HCT116 (cell line): ENCODE results near the gene HEATR5A. TPM values are rescaled to one million over a fixed set of nuclear protein-coding genes. Genes with fewer than 3 reads are reported as not detected.

Experiments
- ATAC-seq: fragments of 200-7000 bp; cut with Tn5 transposase; 2 replicates; pipeline ENCODE4 v1.9.1; 2020; ENCODE audit warnings: mild to moderate bottlenecking, moderate library complexity
- BruUV-seq: library from RNA; stranded (reverse); fragments of 400-500 nt; replicated peaks from 2 replicates; lab custom pipeline; 2021; lab: Mats Ljungman, UMichigan
- CTCF ChIA-PET: fragments of 300-600 bp; sonication (Branson Sonifier 250); formaldehyde crosslinking; loops from one replicate; lab custom pipeline; 2021; ENCODE audit warnings: antibody characterized with exemption; lab: Charles Lee
- POLR2A ChIA-PET: fragments of 300-600, 350-600 bp; sonication (Branson Sonifier 250); formaldehyde crosslinking; loops from one replicate; lab custom pipeline; 2021; ENCODE audit warnings: antibody characterized with exemption; lab: Charles Lee
- RAD21 ChIA-PET, 2 experiments: fragments of 300-600 bp; sonication (Branson Sonifier 250); formaldehyde crosslinking; loops; one replicate each; lab custom pipeline; 2023; ENCODE audit warnings: low total read pairs in 2 of 2; ENCODE audit not compliant: uncharacterized antibody in 2 of 2, unreplicated experiment in 2 of 2, low non-redundant PET in 1 of 2; lab: Charles Lee
- DNase-seq: peaks from one replicate; pipeline ENCODE4 v3.0.0-alpha.2; 2010; ENCODE audit warnings: low read depth, low spot score
- H2AFZ ChIP-seq: fragments of 200-600 bp; shearing (Covaris generic), sonication (generic); 2 replicates; pipeline ENCODE4 v1.6.1; 2017; ENCODE audit warnings: low read depth, mixed run types, mixed read lengths, antibody characterized with exemption, low read length; ENCODE audit not compliant: poor library complexity, severe bottlenecking
- H3K27ac ChIP-seq: 2 replicates; pipeline ENCODE4 v1.5.1; 2012; ENCODE audit warnings: low read depth, low read length
- H3K27me3 ChIP-seq: fragments of 200-600 bp; sonication (generic); 2 replicates; pipeline ENCODE4 v1.6.1; 2016; ENCODE audit warnings: mixed run types, low read length, mixed read lengths; ENCODE audit not compliant: insufficient read depth
- H3K36me3 ChIP-seq, 2 experiments: fragments of 200-500 bp in 1 of 2; fragments of 200-600 bp in 1 of 2; sonication (Bioruptor generic) in 1 of 2; sonication (generic) in 1 of 2; 2 replicates each; pipeline versions ENCODE4 v1.5.1 to v1.6.1; 2014 to 2016; ENCODE audit warnings: low read length in 2 of 2, inconsistent platforms in 1 of 2, mixed read lengths in 1 of 2, mixed run types in 1 of 2; ENCODE audit not compliant: insufficient read depth in 2 of 2, control insufficient read depth in 1 of 2
- H3K4me1 ChIP-seq, 2 experiments: fragments of 200-600 bp in 1 of 2; sonication (generic) in 1 of 2; 2 replicates each; pipeline versions ENCODE4 v1.5.1 to v1.6.1; 2012 to 2017; ENCODE audit warnings: low read length in 2 of 2, inconsistent platforms in 1 of 2, mild to moderate bottlenecking in 1 of 2, mixed read lengths in 1 of 2, mixed run types in 1 of 2, moderate library complexity in 1 of 2; ENCODE audit not compliant: insufficient read depth in 2 of 2, control insufficient read depth in 1 of 2
- H3K4me2 ChIP-seq: fragments of 200-600 bp; sonication (generic); 2 replicates; pipeline ENCODE4 v1.6.1; 2017; ENCODE audit warnings: mixed run types, low read length, mixed read lengths
- H3K4me3 ChIP-seq, 2 experiments: fragments of 200-600 bp in 1 of 2; sonication (generic) in 1 of 2; replicated peaks in 1 of 2; 2 replicates each; pipeline ENCODE4 v1.5.1; 2011 to 2016; ENCODE audit warnings: low read length in 2 of 2, control low read depth in 1 of 2, low read depth in 1 of 2, mild to moderate bottlenecking in 1 of 2, mixed read lengths in 1 of 2, mixed run types in 1 of 2
- H3K79me2 ChIP-seq: fragments of 200-600 bp; sonication (generic); 2 replicates; pipeline ENCODE4 v1.6.1; 2017; ENCODE audit warnings: mild to moderate bottlenecking, mixed run types, low read length, moderate library complexity, mixed read lengths; ENCODE audit not compliant: insufficient read depth
- H3K9ac ChIP-seq: fragments of 200-600 bp; sonication (generic); 2 replicates; pipeline ENCODE4 v1.6.1; 2016; ENCODE audit warnings: low read length, mixed read lengths
- H3K9me2 ChIP-seq: fragments of 200-600 bp; sonication (generic), shearing (Covaris generic); 2 replicates; pipeline ENCODE4 v1.6.1; 2017; ENCODE audit warnings: mixed run types, mild to moderate bottlenecking, moderate library complexity; ENCODE audit not compliant: insufficient read depth
- H3K9me3 ChIP-seq, 2 experiments: fragments of 200-500 bp in 1 of 2; fragments of 200-600 bp in 1 of 2; sonication (Bioruptor generic) in 1 of 2; sonication (generic) in 1 of 2; 2 replicates each; pipeline ENCODE4 v1.6.1; 2014 to 2017; ENCODE audit warnings: low read length in 2 of 2, mixed read lengths in 2 of 2, inconsistent platforms in 1 of 2, low read depth in 1 of 2, mild to moderate bottlenecking in 1 of 2, mixed run types in 1 of 2, moderate library complexity in 1 of 2; ENCODE audit not compliant: control insufficient read depth in 1 of 2, insufficient read depth in 1 of 2
- H4K20me1 ChIP-seq: fragments of 200-600 bp; sonication (generic), shearing (Covaris generic); 2 replicates; pipeline ENCODE4 v1.6.1; 2017; ENCODE audit warnings: mixed run types, mild to moderate bottlenecking, moderate library complexity; ENCODE audit not compliant: insufficient read depth
- EZH2phosphoT487 ChIP-seq: fragments of 200-600 bp; IDR thresholded peaks from 2 replicates; pipeline ENCODE4 v1.6.1; 2018; ENCODE audit warnings: antibody characterized with exemption, borderline replicate concordance
- POLR2A ChIP-seq: IDR thresholded peaks from 2 replicates; pipeline ENCODE4 v1.7.0; 2011; ENCODE audit warnings: borderline replicate concordance; ENCODE audit not compliant: insufficient read depth, insufficient read length; ENCODE audit errors: extremely low read depth
- POLR2AphosphoS5 ChIP-seq: IDR thresholded peaks from 2 replicates; pipeline ENCODE4 v1.6.1; 2011; ENCODE audit warnings: mild to moderate bottlenecking, low read depth, low read length, moderate library complexity
- RAD21 ChIP-seq: IDR thresholded peaks from 2 replicates; pipeline ENCODE4 v1.6.1; 2012; ENCODE audit warnings: low read depth, mild to moderate bottlenecking
- SP1 ChIP-seq: IDR thresholded peaks from 2 replicates; pipeline ENCODE4 v1.6.1; 2012; ENCODE audit warnings: low read depth
- TCF7L2 ChIP-seq: IDR thresholded peaks from 2 replicates; pipeline ENCODE4 v1.7.0; 2011; ENCODE audit warnings: borderline replicate concordance, inconsistent platforms; ENCODE audit not compliant: insufficient read depth, insufficient read length; ENCODE audit errors: extremely low read depth
- ZFX ChIP-seq: fragments of 450-650 bp; IDR thresholded peaks from 2 replicates; pipeline ENCODE4 v1.6.1; 2017
- intact Hi-C: fragments of 100-400 bp; cut with micrococcal nuclease; formaldehyde crosslinking; loops from 2 replicates; pipeline ENCODE4 v1.10.0; 2022
- total RNA-seq: library from RNA; stranded (reverse); gene quantifications from one replicate; pipeline ENCODE4 v1.2.1, GENCODE V29; 2021; ENCODE audit not compliant: unreplicated experiment
- TF ChIP-seq, protein P1 (sequence below): IDR thresholded peaks from 2 replicates; pipeline ENCODE4 v1.6.1; 2012; ENCODE audit warnings: low read depth
- TF ChIP-seq, protein P2 (sequence below): IDR thresholded peaks from 2 replicates; pipeline ENCODE4 v1.6.1; 2012

Gene HEATR5A
- total RNA-seq, 1 experiment from 2014 or later: 20.9 TPM

DNA sequence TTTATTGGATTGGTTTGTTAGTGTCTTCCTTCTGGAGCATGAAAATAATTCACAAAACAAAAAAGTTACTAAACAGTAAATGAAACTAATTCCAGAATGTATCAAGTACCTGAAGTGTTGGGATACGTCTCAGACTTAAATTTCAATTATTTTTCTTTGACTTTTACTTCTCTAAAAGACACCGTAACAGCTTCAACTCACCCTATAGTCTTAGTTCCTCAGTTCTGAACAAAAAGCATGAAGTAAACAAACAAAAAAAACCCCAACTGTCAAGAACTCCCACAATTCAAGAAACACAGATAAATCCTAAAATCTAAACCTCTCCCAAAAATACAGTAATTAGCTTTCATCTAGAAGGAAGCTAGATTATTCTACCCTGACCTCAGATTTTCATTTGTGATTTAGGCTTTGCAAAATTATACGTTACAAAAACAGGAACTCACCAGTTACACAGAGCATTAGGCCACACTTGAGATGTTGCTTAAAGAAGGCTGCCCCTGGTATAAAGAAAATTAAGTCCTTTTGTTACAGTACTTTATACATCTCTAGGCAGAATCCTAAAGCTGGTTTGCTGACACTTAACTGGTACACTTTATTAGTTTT lies 10.2 kb downstream of the HEATR5A start:
- ChIA-PET RAD21 (no interaction called here), POLR2A (interaction anchor here (1.7 kb wide), 1 partner anchor 10 kb away, joined by 8 read pairs; the partner anchor contains the start of gene HEATR5A)
- no peaks in the 10 kb centered on the region for H4K20me1 ChIP-seq
- no peak overlapping the region for H3K4me2 ChIP-seq
- ATAC-seq: no peak
- no peaks in the 10 kb centered on the region for H3K9me2 ChIP-seq
- no peaks in the 10 kb centered on the region for H3K27me3 ChIP-seq
- H3K4me1 ChIP-seq: peaks cover 8 to 15% of the 10 kb centered on the region in 2 experiments; a peak in 3 of 4 replicates
- DNase-seq: no peak
- TF ChIP-seq EZH2phosphoT487 (no peak), ZFX (no peak), TCF7L2 (no peak), SP1 (no peak), POLR2AphosphoS5 (no peak), POLR2A (no peak), RAD21 (no peak)
- TF ChIP-seq, protein P1, sequence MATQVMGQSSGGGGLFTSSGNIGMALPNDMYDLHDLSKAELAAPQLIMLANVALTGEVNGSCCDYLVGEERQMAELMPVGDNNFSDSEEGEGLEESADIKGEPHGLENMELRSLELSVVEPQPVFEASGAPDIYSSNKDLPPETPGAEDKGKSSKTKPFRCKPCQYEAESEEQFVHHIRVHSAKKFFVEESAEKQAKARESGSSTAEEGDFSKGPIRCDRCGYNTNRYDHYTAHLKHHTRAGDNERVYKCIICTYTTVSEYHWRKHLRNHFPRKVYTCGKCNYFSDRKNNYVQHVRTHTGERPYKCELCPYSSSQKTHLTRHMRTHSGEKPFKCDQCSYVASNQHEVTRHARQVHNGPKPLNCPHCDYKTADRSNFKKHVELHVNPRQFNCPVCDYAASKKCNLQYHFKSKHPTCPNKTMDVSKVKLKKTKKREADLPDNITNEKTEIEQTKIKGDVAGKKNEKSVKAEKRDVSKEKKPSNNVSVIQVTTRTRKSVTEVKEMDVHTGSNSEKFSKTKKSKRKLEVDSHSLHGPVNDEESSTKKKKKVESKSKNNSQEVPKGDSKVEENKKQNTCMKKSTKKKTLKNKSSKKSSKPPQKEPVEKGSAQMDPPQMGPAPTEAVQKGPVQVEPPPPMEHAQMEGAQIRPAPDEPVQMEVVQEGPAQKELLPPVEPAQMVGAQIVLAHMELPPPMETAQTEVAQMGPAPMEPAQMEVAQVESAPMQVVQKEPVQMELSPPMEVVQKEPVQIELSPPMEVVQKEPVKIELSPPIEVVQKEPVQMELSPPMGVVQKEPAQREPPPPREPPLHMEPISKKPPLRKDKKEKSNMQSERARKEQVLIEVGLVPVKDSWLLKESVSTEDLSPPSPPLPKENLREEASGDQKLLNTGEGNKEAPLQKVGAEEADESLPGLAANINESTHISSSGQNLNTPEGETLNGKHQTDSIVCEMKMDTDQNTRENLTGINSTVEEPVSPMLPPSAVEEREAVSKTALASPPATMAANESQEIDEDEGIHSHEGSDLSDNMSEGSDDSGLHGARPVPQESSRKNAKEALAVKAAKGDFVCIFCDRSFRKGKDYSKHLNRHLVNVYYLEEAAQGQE: no peak
- TF ChIP-seq, protein P2, sequence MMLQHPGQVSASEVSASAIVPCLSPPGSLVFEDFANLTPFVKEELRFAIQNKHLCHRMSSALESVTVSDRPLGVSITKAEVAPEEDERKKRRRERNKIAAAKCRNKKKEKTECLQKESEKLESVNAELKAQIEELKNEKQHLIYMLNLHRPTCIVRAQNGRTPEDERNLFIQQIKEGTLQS: no peak
- TF ChIP-seq, all 23 proteins: peak for 0
- no peaks in the 10 kb centered on the region for H3K9me3 ChIP-seq
- CTCF ChIA-PET: no interaction called here
- H3K27ac ChIP-seq: no peak overlapping the region
- BruUV-seq: no TSS peak
- no peaks in the 10 kb centered on the region for H3K36me3 ChIP-seq
- intact Hi-C loops: no loop called here
- peaks cover 4% of the 10 kb centered on the region for H3K79me2 ChIP-seq
- H3K9ac ChIP-seq: no peak overlapping the region
- H3K4me3 ChIP-seq: no peak overlapping the region
- H2AFZ ChIP-seq: no peak overlapping the region
